GM08714 (cell line): ENCODE data around the gene DCP1A.

Experiments used
- H3K4me3 ChIP-seq: fragments of 200-500 bp; sonication (Bioruptor generic); 2 replicates; pipeline ENCODE4 v1.5.1; 2014; ENCODE audit warnings: mild to moderate bottlenecking, low read length, inconsistent platforms
- ZNF274 ChIP-seq: IDR thresholded peaks from 2 replicates; pipeline ENCODE4 v1.6.1; 2012; ENCODE audit warnings: mild to moderate bottlenecking, low read depth, low read length

Gene DCP1A

GRCh38 chr3:53238051-53238850 is 109.1 kb downstream of the DCP1A start:
- H3K4me3 ChIP-seq, result no peak overlapping the region
- no peak for TF ChIP-seq ZNF274

GRCh38 chr3:53236112-53236841 is 111.1 kb downstream of the DCP1A start:
- no peak for TF ChIP-seq ZNF274
- no peak overlapping the region for H3K4me3 ChIP-seq

- H3K4me3 ChIP-seq, result no peak overlapping the region
- TF ChIP-seq ZNF274, result no peak
Measured at GRCh38 chr3:53235545-53235944, 111.8 kb downstream of the DCP1A start.

GRCh38 chr3:53234841-53235232 is 112.5 kb downstream of the DCP1A start:
- H3K4me3 ChIP-seq, result no peak overlapping the region
- TF ChIP-seq ZNF274, result no peak

GRCh38 chr3:53234130-53234840 is 113.1 kb downstream of the DCP1A start:
- no peak overlapping the region for H3K4me3 ChIP-seq
- TF ChIP-seq ZNF274, result no peak
